H1 (cell line): ENCODE results near the gene SP9. TPM values are rescaled to one million over a fixed set of nuclear protein-coding genes. Genes with fewer than 3 reads are reported as not detected.
A peak's percentile ranks its signal among the peaks of the same experiment; 100 is the strongest.

Experiments used
- CTCF ChIA-PET: fragments of 300-600 bp; sonication (Branson Sonifier 250); formaldehyde crosslinking; loops from one replicate; lab custom pipeline; 2021; ENCODE audit not compliant: partially characterized antibody; lab: Charles Lee
- POLR2A ChIA-PET: fragments of 300-600 bp; sonication (Branson Sonifier 250); formaldehyde crosslinking; loops from one replicate; lab custom pipeline; 2021; ENCODE audit warnings: inconsistent platforms; ENCODE audit not compliant: partially characterized antibody; lab: Charles Lee
- DNase-seq, 2 experiments: peaks; one replicate each; pipeline versions ENCODE4 v3.0.0 to v3.0.0-alpha.2; 2010 to 2022; ENCODE audit warnings: low spot score in 2 of 2, low read depth in 1 of 2, mixed read lengths in 1 of 2
- FAIRE-seq: peaks from 2 replicates; lab custom pipeline; 2011; peaks lifted over from hg19 to GRCh38; lab: Jason Lieb, UNC
- H2AFZ ChIP-seq: 2 replicates; pipeline ENCODE4 v1.8.1; 2012; ENCODE audit warnings: low read length, inconsistent platforms
- H2AK5ac ChIP-seq: 2 replicates; pipeline ENCODE4 v1.6.1; 2013; ENCODE audit warnings: low read depth, low read length
- H2BK120ac ChIP-seq: replicated peaks from 2 replicates; pipeline ENCODE3; 2013; ENCODE audit warnings: low read depth, low read length, inconsistent platforms
- H2BK12ac ChIP-seq: 2 replicates; pipeline ENCODE4 v1.6.1; 2013; ENCODE audit warnings: low read depth, low read length
- H2BK15ac ChIP-seq: 2 replicates; pipeline ENCODE4 v1.6.1; 2013; ENCODE audit warnings: low read length
- H2BK20ac ChIP-seq: 2 replicates; pipeline ENCODE4 v1.6.1; 2013; ENCODE audit warnings: low read length
- H2BK5ac ChIP-seq: 2 replicates; pipeline ENCODE4 v1.6.1; 2013; ENCODE audit warnings: low read depth, low read length
- H3K14ac ChIP-seq: 2 replicates; pipeline ENCODE4 v1.6.1; 2013; ENCODE audit warnings: inconsistent platforms; ENCODE audit not compliant: insufficient read length
- H3K18ac ChIP-seq: 2 replicates; pipeline ENCODE4 v1.6.1; 2013; ENCODE audit warnings: low read length; ENCODE audit errors: extremely low read depth
- H3K23ac ChIP-seq: 2 replicates; pipeline ENCODE4 v1.6.1; 2013; ENCODE audit warnings: inconsistent platforms; ENCODE audit not compliant: insufficient read length
- H3K23me2 ChIP-seq: 2 replicates; pipeline ENCODE4 v1.6.1; 2013; ENCODE audit warnings: low read depth, low read length
- H3K27ac ChIP-seq: 2 replicates; pipeline ENCODE4 v1.6.1; 2011; ENCODE audit warnings: low read depth, low read length, inconsistent platforms
- H3K27me3 ChIP-seq, 4 experiments: replicated peaks in 1 of 4; 1 replicate in 1 of 4; 2 replicates in 3 of 4; pipeline versions ENCODE4 v1.6.1 to v1.8.1; 2011 to 2013; ENCODE audit warnings: low read length in 3 of 4, mild to moderate bottlenecking in 3 of 4, inconsistent platforms in 2 of 4, mixed read lengths in 2 of 4, moderate library complexity in 1 of 4; ENCODE audit not compliant: control insufficient read depth in 3 of 4, insufficient read depth in 3 of 4; ENCODE audit errors: extremely low read depth in 1 of 4
- H3K36me3 ChIP-seq, 4 experiments: 2 replicates each; pipeline versions ENCODE4 v1.6.1 to v1.8.1; 2011 to 2013; ENCODE audit warnings: mild to moderate bottlenecking in 4 of 4, low read length in 3 of 4, moderate library complexity in 2 of 4, control low read depth in 1 of 4, inconsistent platforms in 1 of 4; ENCODE audit not compliant: insufficient read depth in 4 of 4, control insufficient read depth in 2 of 4
- H3K4ac ChIP-seq: replicated peaks from 2 replicates; pipeline ENCODE3; 2013; ENCODE audit warnings: low read length, low read depth, mixed read lengths, inconsistent platforms; ENCODE audit not compliant: insufficient read length
- H3K4me1 ChIP-seq, 4 experiments: replicated peaks in 1 of 4; 1 replicate in 1 of 4; 2 replicates in 3 of 4; pipeline versions ENCODE4 v1.6.1 to v1.8.1; 2011 to 2013; ENCODE audit warnings: low read length in 3 of 4, inconsistent platforms in 2 of 4, mixed read lengths in 1 of 4; ENCODE audit not compliant: insufficient read depth in 4 of 4, control insufficient read depth in 3 of 4
- H3K4me2 ChIP-seq, 2 experiments: 2 replicates each; pipeline versions ENCODE4 v1.6.1 to v1.8.1; 2011 to 2013; ENCODE audit warnings: low read depth in 2 of 2, low read length in 2 of 2, control low read depth in 1 of 2, inconsistent platforms in 1 of 2, mild to moderate bottlenecking in 1 of 2; ENCODE audit not compliant: insufficient read depth in 1 of 2
- H3K4me3 ChIP-seq, 4 experiments: fragments of 200-600, 300-600 bp in 1 of 4; sonication (generic), shearing (Covaris generic), sonication (Bioruptor Twin) in 1 of 4; 2 replicates each; pipeline versions ENCODE4 v1.5.1 to v1.8.1; 2011 to 2016; ENCODE audit warnings: low read length in 4 of 4, low read depth in 3 of 4, control low read depth in 2 of 4, inconsistent platforms in 2 of 4, mild to moderate bottlenecking in 2 of 4, mixed read lengths in 1 of 4, moderate library complexity in 1 of 4; ENCODE audit not compliant: insufficient read depth in 2 of 4; ENCODE audit errors: extremely low read depth in 1 of 4
- H3K56ac ChIP-seq: replicated peaks from 2 replicates; pipeline ENCODE3; 2013; ENCODE audit warnings: low read depth, mild to moderate bottlenecking, mixed read lengths, low read length, inconsistent platforms; ENCODE audit not compliant: insufficient read length
- H3K79me1 ChIP-seq: 2 replicates; pipeline ENCODE4 v1.6.1; 2013; ENCODE audit warnings: low read depth, low read length, control low read depth
- H3K79me2 ChIP-seq, 2 experiments: 2 replicates each; pipeline versions ENCODE4 v1.6.1 to v1.8.1; 2012 to 2013; ENCODE audit warnings: low read length in 2 of 2, mild to moderate bottlenecking in 2 of 2, inconsistent platforms in 1 of 2; ENCODE audit not compliant: insufficient read depth in 2 of 2, control insufficient read depth in 1 of 2
- H3K9ac ChIP-seq, 4 experiments: replicated peaks in 1 of 4; 1 replicate in 1 of 4; 2 replicates in 3 of 4; pipeline versions ENCODE4 v1.6.1 to v1.8.1; 2011 to 2013; ENCODE audit warnings: low read depth in 3 of 4, low read length in 3 of 4, control low read depth in 2 of 4, mild to moderate bottlenecking in 2 of 4, moderate library complexity in 2 of 4, inconsistent platforms in 1 of 4; ENCODE audit errors: extremely low read depth in 1 of 4
- H3K9me3 ChIP-seq, 2 experiments: 2 replicates each; pipeline versions ENCODE4 v1.6.1 to v1.8.1; 2012 to 2013; ENCODE audit warnings: mild to moderate bottlenecking in 2 of 2, moderate library complexity in 2 of 2, control low read depth in 1 of 2, inconsistent platforms in 1 of 2, low read depth in 1 of 2, low read length in 1 of 2, mixed read lengths in 1 of 2; ENCODE audit not compliant: insufficient read depth in 2 of 2
- H4K20me1 ChIP-seq, 2 experiments: replicated peaks in 1 of 2; 2 replicates each; pipeline versions ENCODE3 to v1.8.1; 2011 to 2013; ENCODE audit warnings: inconsistent platforms in 2 of 2, low read length in 2 of 2, mild to moderate bottlenecking in 1 of 2; ENCODE audit not compliant: insufficient read depth in 2 of 2, control insufficient read depth in 1 of 2
- H4K5ac ChIP-seq: 2 replicates; pipeline ENCODE4 v1.6.1; 2013; ENCODE audit warnings: low read length, low read depth, mixed read lengths, inconsistent platforms; ENCODE audit not compliant: insufficient read length
- H4K8ac ChIP-seq: 2 replicates; pipeline ENCODE4 v1.8.0; 2013; ENCODE audit warnings: mild to moderate bottlenecking, moderate library complexity, low read length, inconsistent platforms; ENCODE audit not compliant: insufficient read depth; ENCODE audit errors: extremely low read depth
- H4K91ac ChIP-seq: replicated peaks from 2 replicates; pipeline ENCODE3; 2013; ENCODE audit warnings: low read length, mixed read lengths, inconsistent platforms; ENCODE audit not compliant: insufficient read length
- ASH2L ChIP-seq: fragments of 200-600, 300-600 bp; sonication (generic); IDR thresholded peaks from one replicate; pipeline ENCODE4 v1.7.1; 2017; ENCODE audit warnings: low read length
- EZH2 ChIP-seq: fragments of 200-600 bp; sonication (generic); IDR thresholded peaks from 2 replicates; pipeline ENCODE4 v1.7.1; 2012; ENCODE audit warnings: low read depth, mild to moderate bottlenecking, moderate library complexity, low read length, inconsistent platforms; ENCODE audit not compliant: severe bottlenecking
- KDM4A ChIP-seq: IDR thresholded peaks from one replicate; pipeline ENCODE4 v1.7.1; 2012; ENCODE audit warnings: low read depth, mild to moderate bottlenecking, moderate library complexity, low read length, inconsistent platforms; ENCODE audit not compliant: severe bottlenecking
- PHF8 ChIP-seq: fragments of 200-600 bp; sonication (generic); conservative IDR thresholded peaks from 2 replicates; pipeline ENCODE4 v1.7.1; 2012; ENCODE audit warnings: low read depth, mild to moderate bottlenecking, inconsistent platforms, low read length, moderate library complexity
- SUZ12 ChIP-seq: fragments of 200-600 bp; sonication (generic); IDR thresholded peaks from 2 replicates; pipeline ENCODE4 v1.6.1; 2012; ENCODE audit warnings: mild to moderate bottlenecking, inconsistent platforms, low read length, moderate library complexity, mixed read lengths
- TAF1 ChIP-seq: IDR thresholded peaks from 2 replicates; pipeline ENCODE4 v1.6.1; 2011; ENCODE audit warnings: mild to moderate bottlenecking, low read depth, low read length
- TCF12 ChIP-seq: IDR thresholded peaks from 2 replicates; pipeline ENCODE4 v1.6.1; 2011; ENCODE audit warnings: low read depth, mild to moderate bottlenecking, low read length
- WGBS, 2 experiments: shearing (Covaris generic) in 1 of 2; methylation state at CpG; one replicate each; pipeline versions ENCODE4 v1.1.6 to v1.1.7; 2013 to 2015; ENCODE audit warnings: low lambda C conversion rate in 2 of 2, mixed read lengths in 2 of 2, inconsistent platforms in 1 of 2, low coverage in 1 of 2, missing lambda C conversion rate in 1 of 2; ENCODE audit not compliant: insufficient replicate concordance in 2 of 2, insufficient coverage in 1 of 2, insufficient read length in 1 of 2; ENCODE audit errors: extremely low coverage in 1 of 2, missing lambda C conversion rate in 1 of 2; 5-methylcytosine and 5-hydroxymethylcytosine counted together
- polyA plus RNA-seq, 7 experiments: library from polyadenylated mRNA; depleted of rRNA in 3 of 7; stranded (reverse) in 5 of 7; unstranded in 2 of 7; fragments of >200 nt in 5 of 7; fragments of 200-250 nt in 2 of 7; gene quantifications; 1 replicate in 5 of 7; 2 replicates in 1 of 7; 4 replicates in 1 of 7; pipeline versions ENCODE4 v1.2.1 to v1.2.3, GENCODE V29; 2011 to 2013; ENCODE audit warnings: missing spikeins in 2 of 7, mixed read lengths in 2 of 7
- total RNA-seq: library from RNA; stranded (reverse); fragmentation: NEBNext Ultra II Directional; extraction: Animal tissue kit (Norgen Biotek cat#: 25700); gene quantifications from 2 replicates; pipeline ENCODE4 v1.2.1, GENCODE V29; 2021
- TF ChIP-seq, protein P1 (sequence below): IDR thresholded peaks from 2 replicates; pipeline ENCODE4 v1.6.1; 2011; ENCODE audit warnings: low read depth, mild to moderate bottlenecking, low read length; ENCODE audit not compliant: insufficient read depth
- TF ChIP-seq, protein P2 (sequence below): IDR thresholded peaks from 2 replicates; pipeline ENCODE4 v1.6.1; 2012; ENCODE audit warnings: inconsistent platforms

Gene SP9
- total and polyA plus RNA-seq, 2 of the 8 experiments (the other 6 are each of a cell fraction or from before 2014, with no cell fraction given), result 0.03 to 0.11 TPM

DNA sequence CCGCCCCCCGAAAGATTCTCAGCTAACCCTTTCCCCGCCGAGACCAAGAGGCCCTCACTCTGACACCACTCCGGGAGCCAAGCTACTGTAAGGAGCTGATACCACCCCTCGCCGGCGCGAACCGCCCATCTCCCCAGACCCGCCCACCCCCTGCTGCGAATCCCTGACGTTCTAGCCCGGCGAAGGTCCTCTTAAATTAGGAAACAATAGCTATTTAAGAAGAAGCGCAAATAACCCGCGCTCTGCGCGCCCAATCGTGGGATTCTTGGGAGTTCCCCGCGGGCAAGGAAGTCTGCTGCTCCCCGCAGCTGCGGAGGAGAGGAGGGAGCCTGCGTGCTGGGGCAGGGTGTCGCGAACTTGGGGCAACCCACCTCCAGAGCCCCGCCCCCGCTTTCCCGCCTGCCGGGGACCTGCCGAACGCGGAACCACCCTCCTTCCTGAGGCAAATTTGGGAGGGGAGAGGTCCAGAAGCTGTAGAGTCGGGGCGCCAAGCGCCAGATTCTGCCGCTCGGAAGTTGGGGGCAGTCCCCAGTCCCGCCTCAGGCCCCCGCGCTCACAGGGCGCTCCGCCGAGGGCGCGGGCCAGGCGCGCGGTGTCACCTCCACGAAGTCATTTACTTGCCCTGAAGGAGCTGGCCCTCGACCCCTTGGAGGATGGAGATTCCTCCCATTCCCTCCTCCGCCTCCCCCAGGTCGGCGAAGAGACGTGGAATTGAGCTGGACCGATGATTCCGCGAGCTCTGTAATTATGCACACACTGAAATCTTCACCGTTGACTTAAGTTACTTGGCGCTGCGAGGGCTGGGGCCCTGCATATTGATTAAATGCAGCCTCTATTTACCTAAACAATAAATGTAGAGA is 8.4 kb upstream of the SP9 start:
- Histone ChIP-seq H3K23ac (no peak overlapping the region), H4K91ac (no peak overlapping the region), H2BK12ac (no peak overlapping the region; the same call in 1 of the 2 replicates), H3K79me1 (no peaks in the 10 kb centered on the region), H3K36me3 (no peaks in the 10 kb centered on the region), H3K4me2 (peak overlapping the region; percentile 86 to 88), H2BK5ac (peak overlapping the region; percentile 10; the same call in 1 of the 2 replicates), H3K9me3 (no peaks in the 10 kb centered on the region), H4K8ac (peak overlapping the region; percentile 59), H2BK120ac (no peak overlapping the region), H3K4ac (no peak overlapping the region), H3K79me2 (no peaks in the 10 kb centered on the region), H3K18ac (no peak overlapping the region), H4K5ac (no peak overlapping the region), H3K23me2 (peaks cover 9% of the 10 kb centered on the region; the same call in 1 of the 2 replicates), H3K27me3 (peaks cover 50 to 72% (median 62%) of the 10 kb centered on the region in 4 experiments), H2BK15ac (peak overlapping the region; percentile 53; the same call in 1 of the 2 replicates), H3K9ac (peak overlapping the region in 2 of 4 experiments; percentile 1 to 39; a peak in 1 of 7 replicates), H3K4me1 (peaks cover 9 to 20% (median 11%) of the 10 kb centered on the region in 4 experiments), H4K20me1 (peaks cover 6 to 12% of the 10 kb centered on the region in 2 experiments), H3K27ac (no peak overlapping the region), H3K4me3 (peak overlapping the region; percentile 41 to 72 (median 66)), H3K56ac (no peak overlapping the region), H2BK20ac (peak overlapping the region; percentile 76; the same call in 1 of the 2 replicates), H3K14ac (no peak overlapping the region), H2AK5ac (no peak overlapping the region), H2AFZ (peak overlapping the region; percentile 84; the same call in 1 of the 2 replicates)
- peak in 1 of 2 experiments; percentile 84 for DNase-seq
- CTCF ChIA-PET, result interaction anchor here (0.6 to 3.4 kb wide), 11 partner anchors 8 to 278 kb away, joined by 3 to 25 read pairs (median 3); partner anchors contain the start of gene SP9
- POLR2A ChIA-PET, result interaction anchor here (1.1 to 2.5 kb wide), 6 partner anchors 9 to 168 kb away, joined by 3 to 7 read pairs (median 4); partner anchors contain the start of genes OLA1 and SP9
- WGBS, 2 experiments, result 1% methylated on average over 59 of the region's 63 CpGs; no CpG with 5 or more reads in 1 of the 2 experiments
- no peak for FAIRE-seq
- TF ChIP-seq EZH2, result peak; percentile 40
- peak; percentile 70 for TF ChIP-seq ASH2L
- TF ChIP-seq, protein P1, sequence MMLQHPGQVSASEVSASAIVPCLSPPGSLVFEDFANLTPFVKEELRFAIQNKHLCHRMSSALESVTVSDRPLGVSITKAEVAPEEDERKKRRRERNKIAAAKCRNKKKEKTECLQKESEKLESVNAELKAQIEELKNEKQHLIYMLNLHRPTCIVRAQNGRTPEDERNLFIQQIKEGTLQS, result no peak
- peak; percentile 98 for TF ChIP-seq KDM4A
- TF ChIP-seq TAF1, result no peak
- TF ChIP-seq, protein P2, sequence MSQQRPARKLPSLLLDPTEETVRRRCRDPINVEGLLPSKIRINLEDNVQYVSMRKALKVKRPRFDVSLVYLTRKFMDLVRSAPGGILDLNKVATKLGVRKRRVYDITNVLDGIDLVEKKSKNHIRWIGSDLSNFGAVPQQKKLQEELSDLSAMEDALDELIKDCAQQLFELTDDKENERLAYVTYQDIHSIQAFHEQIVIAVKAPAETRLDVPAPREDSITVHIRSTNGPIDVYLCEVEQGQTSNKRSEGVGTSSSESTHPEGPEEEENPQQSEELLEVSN, result peak; percentile 79
- TF ChIP-seq PHF8, result 0 out of 2 replicates have a peak, but pooled peaks have one; percentile 3
- TF ChIP-seq SUZ12, result no peak
- TF ChIP-seq TCF12, result no peak
